Transverse colon (tissue), 4 donors: ENCODE measurements around the gene TREML2. TPM values are rescaled to one million over a fixed set of nuclear protein-coding genes. Genes with fewer than 3 reads are reported as not detected.

Experiments
- DNase-seq: peaks from one replicate; pipeline ENCODE4 v3.0.0-alpha.2; 2019
- H3K27ac ChIP-seq, 4 donors: fragments of 200-600 bp; sonication (generic); 2 replicates each; pipeline ENCODE4 v1.5.1; 2016 to 2018; ENCODE audit warnings: inconsistent platforms in 4 of 4
- H3K27me3 ChIP-seq: fragments of 200-600 bp; sonication (generic); 2 replicates; pipeline ENCODE4 v1.5.1; 2017; ENCODE audit warnings: inconsistent platforms
- H3K36me3 ChIP-seq, 4 donors: fragments of 200-600 bp; sonication (generic); 2 replicates each; pipeline ENCODE4 v1.5.1; 2017 to 2019; ENCODE audit warnings: inconsistent platforms in 4 of 4
- H3K4me1 ChIP-seq, 4 donors: fragments of 200-600 bp; sonication (generic); 2 replicates each; pipeline ENCODE4 v1.5.1; 2017 to 2020; ENCODE audit warnings: inconsistent platforms in 4 of 4
- H3K4me3 ChIP-seq, 4 donors: fragments of 200-600 bp; sonication (generic); 1 replicate in 1 of 4; 2 replicates in 3 of 4; pipeline versions ENCODE4 v1.5.1 to v1.6.1; 2017 to 2019; ENCODE audit warnings: inconsistent platforms in 4 of 4
- H3K9me3 ChIP-seq, 2 donors: fragments of 200-600 bp; sonication (generic); 2 replicates each; pipeline ENCODE4 v1.5.1; 2017 to 2019; ENCODE audit warnings: inconsistent platforms in 2 of 2
- CTCF ChIP-seq, 5 experiments: fragments of 200-600 bp in 3 of 5; fragments of 450-650 bp in 2 of 5; sonication (generic) in 3 of 5; IDR thresholded peaks; 1 replicate in 2 of 5; 2 replicates in 3 of 5; pipeline ENCODE4 v1.5.1; 2016 to 2017; ENCODE audit warnings: antibody characterized with exemption in 5 of 5, inconsistent platforms in 3 of 5, mild to moderate bottlenecking in 2 of 5, moderate library complexity in 1 of 5
- EP300 ChIP-seq: sonication (generic); formaldehyde crosslinking; IDR thresholded peaks from one replicate; pipeline ENCODE4 v1.6.1; 2017; ENCODE audit warnings: antibody characterized with exemption, low read depth
- POLR2A ChIP-seq: fragments of 450-650 bp; IDR thresholded peaks from one replicate; pipeline ENCODE4 v1.6.1; 2016; ENCODE audit warnings: antibody characterized with exemption, mild to moderate bottlenecking, moderate library complexity
- POLR2AphosphoS5 ChIP-seq, 3 donors: sonication (generic); formaldehyde crosslinking; IDR thresholded peaks; one replicate each; pipeline ENCODE4 v1.6.1; 2016; ENCODE audit warnings: antibody characterized with exemption in 3 of 3
- WGBS, 2 donors: methylation state at CpG; one replicate each; pipeline ENCODE4 v1.1.5; 2018; ENCODE audit warnings: low coverage in 1 of 2; 5-methylcytosine and 5-hydroxymethylcytosine counted together
- in situ Hi-C, 4 donors: fragments of 200-750 bp; cut with MboI; loops; one replicate each; pipeline versions ENCODE4 v1.15.0 to v1.15.1; 2017; ENCODE audit warnings: low sequenced_read_pairs in 3 of 4, low pct_ligation_motif_present in 1 of 4, low pct_unique_long_range_greater_than_20kb in 1 of 4
- intact Hi-C: fragments of 100-400 bp; cut with DNase I; formaldehyde crosslinking; loops from one replicate; pipeline ENCODE4 v1.15.1; 2023; ENCODE audit warnings: low total_unique reads
- total RNA-seq, 4 donors: library from RNA; depleted of rRNA; stranded (reverse); fragments of >200 nt; gene quantifications; one replicate each; pipeline ENCODE4 v1.1.0, GENCODE V29; 2016

The TREML2 gene
- total RNA-seq, 4 donors from 2014 or later = 0.14 to 0.64 TPM; not detected in 2

GRCh38 chr6:41187924-41188886 is 12.7 kb downstream of the TREML2 start:
- Histone ChIP-seq H3K36me3 (no peaks in the 10 kb centered on the region), H3K27me3 (no peaks in the 10 kb centered on the region), H3K27ac (no peak overlapping the region), H3K4me3 (no peak overlapping the region), H3K9me3 (no peaks in the 10 kb centered on the region), H3K4me1 (no peaks in the 10 kb centered on the region)
- TF ChIP-seq POLR2AphosphoS5 (IDR thresholded peaks at IDR 0.05) (no peak), CTCF (IDR thresholded peaks at IDR 0.05) (no peak), POLR2A (no peak), EP300 (no peak)
- DNase-seq = no peak
- WGBS, 2 donors = 80% methylated on average over 8 of the region's 8 CpGs; no CpG with 5 or more reads in 1 of the 2 donors
- in situ Hi-C loops (no loop called here), intact Hi-C loops (no loop called here)

DNA sequence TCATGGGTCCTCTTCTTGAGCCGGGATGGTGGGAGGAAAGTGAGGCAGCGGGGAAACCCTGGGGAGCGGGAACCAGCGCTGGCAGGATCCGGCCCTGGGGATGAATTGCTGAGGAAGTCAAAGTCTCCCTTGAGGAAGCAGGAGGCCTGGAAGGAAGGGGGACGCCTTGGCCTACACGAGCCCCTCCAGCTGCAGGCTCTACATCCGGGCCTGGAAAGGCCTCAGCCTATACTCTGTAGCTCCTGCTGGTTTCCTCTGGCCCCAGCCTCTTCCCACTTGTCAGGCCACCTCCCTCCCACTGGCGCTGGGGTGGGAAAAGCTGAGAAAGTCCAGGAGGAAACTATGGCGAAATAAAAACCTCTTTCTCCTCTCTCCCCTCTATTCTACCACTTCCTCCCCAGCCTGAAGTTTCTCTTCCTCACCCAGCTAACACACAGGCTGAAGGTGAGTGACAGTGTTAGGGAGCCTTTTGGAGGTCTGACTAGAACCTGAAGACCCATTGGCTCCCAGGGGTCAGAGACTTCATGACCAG is 14.9 kb downstream of the TREML2 start:
- DNase-seq = no peak
- in situ Hi-C loops = no loop called here
- Histone ChIP-seq H3K27me3 (no peaks in the 10 kb centered on the region), H3K36me3 (no peaks in the 10 kb centered on the region), H3K27ac (no peak overlapping the region), H3K4me3 (no peak overlapping the region), H3K4me1 (no peaks in the 10 kb centered on the region), H3K9me3 (no peaks in the 10 kb centered on the region)
- intact Hi-C loops = no loop called here
- TF ChIP-seq EP300 = no peak
- 79% methylated on average over 10 of the region's 10 CpGs; no CpG with 5 or more reads in 1 of the 2 donors for WGBS, 2 donors

GRCh38 chr6:41184761-41185160 is 16.2 kb downstream of the TREML2 start:
- intact Hi-C loops (no loop called here), in situ Hi-C loops (no loop called here)
- H3K27ac ChIP-seq = no peak overlapping the region
- no peaks in the 10 kb centered on the region for H3K9me3 ChIP-seq
- DNase-seq = no peak
- 81 to 82% methylated on average over 3 to 7 of the region's 7 CpGs for WGBS, 2 donors
- TF ChIP-seq POLR2A = no peak
- no peak for TF ChIP-seq EP300
- TF ChIP-seq CTCF (IDR thresholded peaks at IDR 0.05) = no peak
- TF ChIP-seq POLR2AphosphoS5 (IDR thresholded peaks at IDR 0.05) = no peak
- no peaks in the 10 kb centered on the region for H3K27me3 ChIP-seq
- no peaks in the 10 kb centered on the region for H3K36me3 ChIP-seq
- no peak overlapping the region for H3K4me3 ChIP-seq
- no peaks in the 10 kb centered on the region for H3K4me1 ChIP-seq

DNA sequence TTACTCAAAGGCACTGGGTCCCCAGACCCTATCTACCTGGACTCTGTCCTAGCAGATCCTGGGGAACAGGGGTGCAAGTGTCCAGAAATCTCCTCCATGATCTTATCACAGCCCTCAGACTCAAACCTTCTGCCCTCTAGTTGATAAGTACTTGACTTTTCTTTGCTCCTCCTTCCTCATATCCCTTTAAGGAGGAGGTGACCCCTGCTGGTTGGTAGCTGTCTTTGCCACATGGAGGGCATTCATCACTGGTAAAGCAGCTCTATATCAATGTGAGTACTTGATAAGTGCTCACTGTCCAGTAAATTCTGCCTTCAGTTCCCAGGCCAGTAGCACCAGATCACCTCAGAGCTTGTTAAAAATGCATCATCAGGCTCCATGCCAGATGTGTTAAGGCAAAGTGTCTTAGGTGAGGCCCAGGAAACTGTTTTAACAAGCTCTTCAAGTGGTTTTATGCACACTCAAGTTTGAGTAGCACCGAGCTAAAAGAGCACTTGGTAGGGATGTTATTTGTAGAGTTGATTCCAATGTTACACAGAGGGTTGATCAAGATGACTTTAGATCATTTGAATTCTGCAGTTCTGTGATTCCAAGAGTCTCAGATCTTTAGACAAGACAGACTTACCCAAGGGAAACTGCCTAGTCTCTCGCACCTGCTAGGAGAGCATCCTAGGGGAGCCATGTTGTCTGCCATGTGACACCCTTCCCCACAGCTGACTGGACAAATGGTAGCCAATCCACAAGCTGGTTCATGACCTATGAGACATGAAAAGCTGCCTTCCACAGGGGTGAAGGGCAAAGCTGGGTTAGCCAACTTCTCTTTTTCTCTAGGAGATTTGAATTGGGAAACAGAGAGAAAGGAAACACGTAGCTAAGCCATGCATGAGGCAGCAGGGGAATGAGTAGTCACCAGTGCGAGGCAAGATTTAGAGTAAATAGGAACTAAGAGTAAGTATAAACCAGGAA is 18.6 kb downstream of the TREML2 start:
- no peak overlapping the region for H3K4me3 ChIP-seq
- H3K36me3 ChIP-seq = no peaks in the 10 kb centered on the region
- intact Hi-C loops = no loop called here
- TF ChIP-seq CTCF (IDR thresholded peaks at IDR 0.05) (peak; percentile 27 to 49 (median 44)), POLR2A (no peak)
- 61% methylated on average over 4 of the region's 4 CpGs; no CpG with 5 or more reads in 1 of the 2 donors for WGBS, 2 donors
- no peaks in the 10 kb centered on the region for H3K27me3 ChIP-seq
- no peaks in the 10 kb centered on the region for H3K4me1 ChIP-seq
- DNase-seq = peak; percentile 38
- H3K9me3 ChIP-seq = no peaks in the 10 kb centered on the region
- in situ Hi-C loops = no loop called here
- no peak overlapping the region for H3K27ac ChIP-seq
